ENCODE measurements around the gene IVL. TPM values are rescaled to one million over a fixed set of nuclear protein-coding genes. Genes with fewer than 3 reads are reported as not detected.

IVL gene
- total RNA-seq, 1 experiment from 2014 or later, result not detected

DNA sequence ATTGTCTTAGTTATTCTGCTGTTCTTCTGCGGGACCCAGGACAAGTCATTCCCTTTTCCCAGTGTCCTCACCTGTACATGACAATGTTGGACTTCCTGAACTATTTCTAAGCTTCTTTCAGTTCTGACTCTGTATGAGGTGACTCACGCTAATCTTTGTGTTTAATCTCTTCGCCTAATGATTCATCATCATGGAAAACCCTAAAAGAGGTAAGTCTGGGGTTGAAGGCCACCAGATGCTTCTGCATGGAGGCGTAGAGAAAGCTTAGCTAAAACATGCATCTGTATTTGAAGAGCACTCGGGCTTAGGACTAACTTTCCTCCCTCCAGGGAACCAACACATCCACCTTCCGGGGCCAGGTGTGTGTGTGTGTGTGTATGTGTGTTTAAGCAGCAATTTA, 46.1 kb downstream of the IVL start:
- Histone ChIP-seq H3K27me3 (ENCODE audit: control insufficient read depth, insufficient read depth, low read length) (no peaks in the 10 kb centered on the region), H3K4me3 (ENCODE audit: insufficient read depth, low read depth, low read length) (no peak overlapping the region), H3K36me3 (replicated peaks; ENCODE audit: control insufficient read depth, insufficient read depth, low read length) (no peaks in the 10 kb centered on the region)
- DNase-seq, result no peak

DNA sequence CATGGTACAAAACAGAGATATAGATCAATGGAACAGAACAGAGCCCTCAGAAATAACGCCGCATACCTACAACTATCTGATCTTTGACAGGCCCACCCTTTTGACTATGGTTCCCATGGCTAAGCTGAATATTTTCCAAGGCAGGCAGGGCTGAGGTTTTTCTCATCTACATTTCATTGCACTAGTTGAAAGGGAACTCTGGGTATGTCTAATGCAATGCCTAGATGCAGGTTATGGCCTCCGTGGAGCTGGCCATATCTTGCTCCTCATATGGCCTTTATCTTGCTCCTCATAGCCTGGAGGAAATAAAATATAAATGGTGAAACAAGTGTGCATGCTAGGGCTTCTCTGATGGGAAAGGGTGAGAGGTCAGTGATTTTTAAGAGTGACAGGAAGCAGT, 49.2 kb downstream of the IVL start:
- H3K27me3 ChIP-seq (ENCODE audit: control insufficient read depth, insufficient read depth, low read length), result no peaks in the 10 kb centered on the region
- no peak for DNase-seq
- no peak overlapping the region for H3K4me3 ChIP-seq (ENCODE audit: insufficient read depth, low read depth, low read length)
- H3K36me3 ChIP-seq (replicated peaks; ENCODE audit: control insufficient read depth, insufficient read depth, low read length), result no peaks in the 10 kb centered on the region

DNA sequence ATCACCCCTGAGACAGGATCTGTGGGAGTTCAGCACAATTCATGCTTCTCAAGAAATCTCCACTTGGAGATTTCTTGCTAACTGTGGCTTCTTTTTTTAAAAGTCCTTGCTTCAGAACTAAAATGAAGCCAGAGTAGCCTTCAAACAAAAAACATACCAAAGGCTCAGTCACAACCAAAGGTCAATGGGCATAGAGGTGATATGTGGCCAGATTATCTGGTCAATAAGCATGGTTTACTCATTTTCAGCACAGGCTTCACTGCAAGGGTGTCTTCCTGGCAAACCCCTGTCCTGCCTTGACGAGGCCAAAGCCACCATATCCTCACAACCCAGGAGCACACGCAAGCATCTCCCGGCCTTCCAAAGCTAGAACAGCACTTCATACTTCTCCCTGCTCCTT, 50.9 kb downstream of the IVL start:
- no peak overlapping the region for H3K4me3 ChIP-seq (ENCODE audit: insufficient read depth, low read depth, low read length)
- no peaks in the 10 kb centered on the region for H3K36me3 ChIP-seq (replicated peaks; ENCODE audit: control insufficient read depth, insufficient read depth, low read length)
- DNase-seq, result no peak
- H3K27me3 ChIP-seq (ENCODE audit: control insufficient read depth, insufficient read depth, low read length), result no peaks in the 10 kb centered on the region

DNA sequence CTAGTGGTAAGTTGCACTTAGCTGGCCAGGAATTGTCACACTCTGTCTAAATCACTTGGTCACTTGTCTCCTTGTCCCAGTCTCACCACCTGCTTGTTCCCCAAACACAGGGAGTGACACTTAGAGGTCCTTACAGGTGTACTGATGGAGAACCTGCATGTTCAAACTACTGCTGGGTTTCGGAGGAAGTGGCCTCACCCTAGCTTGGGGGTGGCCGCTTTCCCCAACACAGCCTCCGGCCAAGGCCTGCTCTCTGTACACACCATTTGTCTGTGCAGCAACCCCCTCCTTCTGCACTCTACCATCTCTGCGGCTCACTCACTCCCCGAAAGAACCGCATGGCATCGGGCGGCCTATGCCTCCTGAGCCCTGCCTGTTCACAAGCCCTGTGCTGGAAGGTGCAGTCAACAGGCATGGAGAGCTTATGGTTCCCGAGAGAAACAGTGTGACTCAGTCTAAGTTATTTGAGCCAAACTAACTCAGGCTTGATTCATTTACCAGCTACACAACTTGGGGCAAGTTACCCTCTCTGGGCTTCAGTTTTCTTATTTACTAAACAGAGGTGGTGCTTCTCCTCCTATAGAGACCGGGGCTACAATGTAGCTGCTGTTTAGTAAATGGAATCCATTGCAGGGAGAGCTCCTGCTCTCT, 51.6 kb downstream of the IVL start:
- Histone ChIP-seq H3K27me3 (ENCODE audit: control insufficient read depth, insufficient read depth, low read length) (no peaks in the 10 kb centered on the region), H3K4me3 (ENCODE audit: insufficient read depth, low read depth, low read length) (no peak overlapping the region), H3K36me3 (replicated peaks; ENCODE audit: control insufficient read depth, insufficient read depth, low read length) (no peaks in the 10 kb centered on the region)
- no peak for DNase-seq

DNA sequence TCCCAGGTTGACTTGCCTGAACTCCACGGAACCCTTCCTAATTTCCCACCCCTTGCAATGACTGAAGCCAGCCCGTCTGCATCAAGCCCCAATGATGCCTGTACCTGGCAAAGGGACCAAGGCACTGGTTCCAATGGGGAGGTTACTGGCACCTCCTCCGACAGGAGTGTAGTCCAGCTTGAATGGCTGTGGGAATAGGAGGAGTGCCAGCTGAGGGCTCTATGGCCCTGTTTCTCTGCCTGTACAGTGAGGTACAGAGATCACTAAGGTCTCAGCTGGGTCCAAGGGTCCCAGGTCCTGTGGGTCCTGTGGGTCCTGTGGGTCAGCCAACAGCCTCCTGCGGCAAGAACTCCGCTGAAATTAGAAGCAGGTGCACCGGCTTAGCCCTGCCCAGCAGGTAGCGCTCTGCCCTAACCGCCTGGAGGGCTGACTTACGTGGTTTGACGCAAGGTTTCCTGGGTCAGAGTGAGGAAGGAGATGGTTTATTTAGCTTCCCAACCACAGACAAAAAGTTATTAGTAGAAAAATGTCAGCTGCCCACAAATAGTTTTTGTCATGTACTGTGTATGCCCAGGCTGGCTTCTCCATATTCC, 52.2 kb downstream of the IVL start:
- H3K36me3 ChIP-seq (replicated peaks; ENCODE audit: control insufficient read depth, insufficient read depth, low read length), result no peaks in the 10 kb centered on the region
- DNase-seq, result peak; percentile 55
- H3K4me3 ChIP-seq (ENCODE audit: insufficient read depth, low read depth, low read length), result no peak overlapping the region
- no peaks in the 10 kb centered on the region for H3K27me3 ChIP-seq (ENCODE audit: control insufficient read depth, insufficient read depth, low read length)

Other genes starting within 250 kb of the IVL start
- gene LCE2D, start 245.2 kb upstream of the IVL start, total RNA-seq (2014; rRNA removed; shearing (Covaris generic)), result not detected in 2 replicates
- gene LCE2C, start 233.3 kb upstream of the IVL start, total RNA-seq (2014; rRNA removed; shearing (Covaris generic)), result not detected in 2 replicates
- gene LCE2B, start 222.4 kb upstream of the IVL start, total RNA-seq (2014; rRNA removed; shearing (Covaris generic)), result not detected in 2 replicates
- gene LCE2A, start 210.2 kb upstream of the IVL start, total RNA-seq (2014; rRNA removed; shearing (Covaris generic)), result not detected in 2 replicates
- not detected in 2 replicates for gene LCE4A, start 200.4 kb upstream of the IVL start, total RNA-seq (2014; rRNA removed; shearing (Covaris generic))
- not detected in 2 replicates for gene KPRP, start 150.5 kb upstream of the IVL start, total RNA-seq (2014; rRNA removed; shearing (Covaris generic))
- gene LCE1F, start 133.4 kb upstream of the IVL start, total RNA-seq (2014; rRNA removed; shearing (Covaris generic)), result not detected in 2 replicates
- not detected in 2 replicates for gene LCE1E, start 122.3 kb upstream of the IVL start, total RNA-seq (2014; rRNA removed; shearing (Covaris generic))
- not detected in 2 replicates for gene LCE1D, start 111.8 kb upstream of the IVL start, total RNA-seq (2014; rRNA removed; shearing (Covaris generic))
- gene LCE1C, start 101.9 kb upstream of the IVL start, total RNA-seq (2014; rRNA removed; shearing (Covaris generic)), result not detected in 2 replicates
- gene LCE1B, start 96.6 kb upstream of the IVL start, total RNA-seq (2014; rRNA removed; shearing (Covaris generic)), result not detected in 2 replicates
- gene LCE1A, start 81.1 kb upstream of the IVL start, total RNA-seq (2014; rRNA removed; shearing (Covaris generic)), result not detected in 2 replicates
- gene LCE6A, start 65.7 kb upstream of the IVL start, total RNA-seq (2014; rRNA removed; shearing (Covaris generic)), result not detected in 2 replicates
- not detected in 2 replicates for gene LCE7A, start 48.5 kb upstream of the IVL start, total RNA-seq (2014; rRNA removed; shearing (Covaris generic))
- gene SMCP, start 30.2 kb upstream of the IVL start, total RNA-seq (2014; rRNA removed; shearing (Covaris generic)), result not detected in 2 replicates
- not detected in 2 replicates for gene SPRR5, start 38.7 kb downstream of the IVL start, total RNA-seq (2014; rRNA removed; shearing (Covaris generic))
- not detected in 2 replicates for gene SPRR4, start 62.1 kb downstream of the IVL start, total RNA-seq (2014; rRNA removed; shearing (Covaris generic))
- not detected in 2 replicates for gene SPRR1A, start 75.5 kb downstream of the IVL start, total RNA-seq (2014; rRNA removed; shearing (Covaris generic))
- not detected in 2 replicates for gene SPRR3, start 93.2 kb downstream of the IVL start, total RNA-seq (2014; rRNA removed; shearing (Covaris generic))
- gene SPRR1B, start 122.7 kb downstream of the IVL start, total RNA-seq (2014; rRNA removed; shearing (Covaris generic)), result not detected in 2 replicates
- gene SPRR2D, start 132.6 kb downstream of the IVL start, total RNA-seq (2014; rRNA removed; shearing (Covaris generic)), result not detected in 2 replicates
- not detected in 2 replicates for gene SPRR2A, start 149.0 kb downstream of the IVL start, total RNA-seq (2014; rRNA removed; shearing (Covaris generic))
- gene SPRR2B, start 163.1 kb downstream of the IVL start, total RNA-seq (2014; rRNA removed; shearing (Covaris generic)), result not detected in 2 replicates
- not detected in 2 replicates for gene SPRR2E, start 186.0 kb downstream of the IVL start, total RNA-seq (2014; rRNA removed; shearing (Covaris generic))
- not detected in 2 replicates for gene SPRR2F, start 205.0 kb downstream of the IVL start, total RNA-seq (2014; rRNA removed; shearing (Covaris generic))
- 0.26 TPM in 1 of 2 replicates, not detected in the other for gene SPRR2G, start 242.3 kb downstream of the IVL start, total RNA-seq (2014; rRNA removed; shearing (Covaris generic))